CD4-positive, alpha-beta T cell treated with Interleukin-6 for 4 hours (primary cell): ENCODE measurements around the gene GVQW3.
"Not testable (repeated sequence)": the region's sequence is repeated elsewhere in the genome, so short reads cannot be mapped to it uniquely, and the experiment has no call there.

Experiments used
- DNase-seq: peaks from one replicate; pipeline ENCODE4 v3.0.0-alpha.2; 2020; ENCODE audit warnings: mixed read lengths

GVQW3 gene

DNA sequence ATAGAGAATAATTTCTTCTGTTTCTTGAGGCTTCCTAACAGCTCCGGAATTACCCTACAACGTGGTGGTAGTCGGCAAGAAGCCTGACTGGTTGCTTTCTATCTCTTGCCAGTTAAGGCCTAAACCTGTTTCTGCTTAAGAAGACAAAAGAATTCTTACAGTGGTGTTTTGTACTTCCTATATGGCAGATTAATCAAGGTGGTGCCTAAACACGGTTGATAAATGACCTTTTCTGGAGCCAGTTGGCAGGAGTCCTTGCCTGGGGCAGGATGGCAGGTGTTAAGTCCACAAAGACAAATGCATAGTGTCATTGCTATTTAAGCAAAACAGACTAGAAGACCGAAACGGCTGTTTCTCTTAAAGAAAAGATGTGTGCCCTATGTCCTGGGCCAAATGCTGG lies 9.9 kb downstream of the GVQW3 start:
- no peak for DNase-seq

DNA sequence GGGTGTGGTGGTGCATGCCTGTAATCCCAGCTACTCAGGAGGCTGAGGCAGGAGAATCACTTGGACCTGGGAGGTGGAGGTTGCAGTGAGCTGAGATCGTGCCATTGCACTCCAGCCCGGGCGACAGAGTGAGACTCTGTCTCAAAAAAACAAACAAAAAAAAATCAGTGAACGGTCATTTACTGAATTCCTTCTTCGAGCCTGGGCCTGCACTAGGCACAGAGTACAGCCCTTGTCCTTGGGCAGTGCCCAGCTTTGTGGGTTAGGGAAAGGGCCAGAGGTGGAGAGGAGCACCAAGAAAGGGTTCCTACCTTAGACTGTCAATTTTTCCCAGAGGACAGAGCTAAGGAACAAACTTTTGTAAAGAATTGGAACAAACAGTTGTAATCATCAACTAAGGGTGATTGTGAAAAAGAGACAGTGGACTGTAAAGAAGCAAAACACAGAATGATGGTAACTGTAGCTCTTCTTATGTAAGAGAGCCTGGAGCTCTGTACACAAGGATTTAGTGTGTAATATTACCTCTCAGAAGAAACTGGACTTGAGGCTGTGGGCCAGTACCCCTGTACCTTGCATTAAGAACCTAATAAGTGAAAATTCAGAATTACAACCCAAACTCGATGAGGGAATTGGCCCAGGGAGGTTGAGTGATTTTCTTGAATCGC lies 10.8 kb downstream of the GVQW3 start:
- DNase-seq: no peak

DNA sequence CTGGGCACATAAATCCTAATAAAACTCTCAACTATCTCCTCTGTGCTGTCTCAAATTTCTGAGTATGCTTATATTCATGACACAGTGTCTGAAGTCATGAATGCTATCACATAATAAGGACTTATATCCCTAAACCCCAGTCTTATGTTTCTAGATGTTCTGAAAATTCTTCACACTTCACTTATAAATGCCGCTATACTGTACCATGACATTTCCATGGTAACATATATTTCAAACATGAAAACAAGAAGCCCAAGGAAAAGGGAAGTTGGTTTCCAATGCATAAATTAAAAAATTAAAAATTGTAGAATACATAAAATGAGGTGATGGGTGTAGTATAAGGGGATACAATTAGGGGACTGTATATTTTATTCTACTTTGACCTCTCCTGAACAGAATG lies 11.7 kb downstream of the GVQW3 start:
- DNase-seq: no peak

DNA sequence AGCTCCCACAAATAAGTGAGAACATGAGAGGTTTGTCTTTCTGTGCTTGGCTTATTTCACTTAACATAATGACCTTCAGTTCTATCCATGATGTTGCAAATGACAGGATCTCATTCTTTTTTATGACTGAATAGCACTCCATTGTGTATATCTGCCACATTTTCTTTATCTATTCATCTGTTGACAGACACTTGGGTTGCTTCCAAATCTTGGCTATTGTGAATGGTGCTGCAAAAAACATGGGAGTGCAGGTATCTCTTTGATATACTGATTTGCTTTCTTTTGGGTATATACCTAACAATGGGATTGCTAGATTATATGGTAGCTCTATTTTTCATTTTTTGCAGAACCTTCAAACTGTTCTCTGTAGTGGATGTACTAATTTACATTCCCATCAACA lies 13.3 kb downstream of the GVQW3 start:
- DNase-seq: no peak

- DNase-seq: no peak
Measured at GRCh38 chr11:76395296-76395695, 14.2 kb downstream of the GVQW3 start.

GRCh38 chr11:76397383-76397782 lies 16.3 kb downstream of the GVQW3 start:
- no peak for DNase-seq

DNA sequence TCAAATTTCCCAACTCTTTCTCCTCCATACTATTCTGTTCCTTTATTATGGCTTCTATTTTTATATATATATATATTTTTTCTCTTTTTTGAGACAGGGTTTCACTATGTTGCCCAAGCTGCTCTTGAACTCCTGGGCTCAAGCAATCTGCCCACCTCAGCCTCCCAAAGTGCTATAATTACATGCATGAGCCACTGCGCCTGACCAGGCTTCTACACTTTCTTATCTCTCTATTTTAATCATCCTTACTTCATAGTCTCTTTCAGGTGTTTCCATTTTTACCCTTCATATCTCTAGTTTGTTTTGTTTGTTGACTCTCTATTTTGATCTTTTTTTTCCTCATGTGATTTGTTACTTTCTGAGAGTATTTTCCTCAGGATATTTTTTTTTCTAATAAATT lies 19.8 kb downstream of the GVQW3 start:
- no peak for DNase-seq

- DNase-seq: not testable (repeated sequence)
Measured at GRCh38 chr11:76401484-76401883, 20.4 kb downstream of the GVQW3 start.

DNA sequence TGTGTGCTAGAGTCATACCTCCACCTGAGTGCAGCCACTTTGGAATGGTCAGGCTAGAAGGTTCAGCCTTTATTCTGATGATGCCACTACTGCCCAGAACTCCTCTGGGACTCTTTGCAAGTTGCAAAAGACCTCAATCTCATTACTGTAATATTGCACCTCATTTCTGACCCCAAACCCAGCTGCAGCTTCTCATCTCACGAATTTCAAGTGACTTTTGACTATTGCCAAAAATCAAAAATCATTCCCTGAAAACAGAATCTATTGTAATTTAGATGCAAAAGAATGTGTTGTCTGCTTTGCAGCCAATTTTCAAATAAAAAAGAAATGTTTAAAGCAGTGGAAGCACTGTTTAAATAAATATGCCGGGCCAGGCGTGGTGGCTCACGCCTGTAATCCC lies 25.2 kb downstream of the GVQW3 start:
- no peak for DNase-seq

DNA sequence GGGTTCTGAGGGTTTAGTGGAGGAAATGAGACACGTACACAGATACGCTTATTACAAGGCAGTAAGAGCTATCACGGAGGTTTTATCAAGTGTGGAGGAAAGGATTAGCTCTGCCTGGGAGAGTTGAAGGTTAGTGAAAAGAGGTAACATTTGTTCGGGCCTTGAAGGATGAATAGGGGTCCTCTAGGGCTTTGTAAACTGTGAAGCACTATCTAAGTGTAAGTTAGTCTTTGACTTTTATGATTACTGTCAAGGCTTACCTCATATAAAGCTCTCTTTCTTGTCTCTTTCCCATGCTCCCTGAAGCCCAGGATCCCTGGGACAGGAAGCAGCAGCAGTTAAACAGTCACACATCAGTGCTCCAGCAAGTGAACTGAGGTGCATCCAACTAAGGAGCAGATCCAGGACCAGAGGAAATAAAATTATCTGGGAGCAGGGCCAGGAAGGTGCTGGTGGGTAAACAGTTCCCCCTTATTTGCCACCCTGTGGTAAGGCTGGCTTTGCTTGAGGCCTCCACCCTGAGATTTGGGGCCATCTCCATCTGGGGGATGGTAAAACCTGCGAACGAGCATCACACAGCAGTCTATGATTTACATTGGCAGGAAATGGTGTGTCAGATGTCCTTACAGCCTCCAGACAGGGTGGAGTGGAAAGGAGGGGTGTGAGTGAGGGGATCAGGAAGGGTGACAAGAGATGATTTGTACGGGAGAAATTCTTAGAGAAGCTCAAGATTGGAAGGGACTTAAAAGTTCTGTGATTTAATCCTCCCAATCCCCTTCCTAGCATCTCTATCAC lies 27.2 kb downstream of the GVQW3 start:
- DNase-seq: no peak

DNA sequence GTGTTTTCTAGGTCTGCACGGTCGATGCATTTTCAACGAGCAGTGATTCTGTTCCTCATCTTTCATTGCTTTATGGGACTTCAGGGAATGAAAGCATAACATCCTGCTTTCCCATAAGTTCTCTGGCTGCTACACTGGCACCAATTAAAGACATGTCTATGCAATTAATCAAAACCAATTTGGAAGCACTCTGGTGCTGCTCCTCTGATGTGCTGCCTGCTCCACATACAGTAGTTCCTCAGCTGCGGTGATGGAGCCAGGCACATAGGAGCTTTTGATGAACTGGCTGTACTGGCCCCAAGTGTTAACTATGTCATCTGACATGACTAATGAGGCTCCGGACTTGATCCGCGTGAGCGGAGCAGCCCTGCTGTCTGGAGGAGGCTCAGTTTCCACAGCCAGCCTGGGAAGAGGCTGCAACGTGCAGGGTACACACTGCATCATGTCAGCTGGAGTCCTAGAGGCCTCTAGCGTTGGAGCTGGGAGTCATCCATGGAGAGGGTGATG lies 29.8 kb downstream of the GVQW3 start:
- DNase-seq: no peak

- no peak for DNase-seq
Measured at GRCh38 chr11:76415073-76415472, 34.0 kb downstream of the GVQW3 start.

GRCh38 chr11:76419896-76420295 lies 38.8 kb downstream of the GVQW3 start:
- peak; percentile 3 for DNase-seq

DNA sequence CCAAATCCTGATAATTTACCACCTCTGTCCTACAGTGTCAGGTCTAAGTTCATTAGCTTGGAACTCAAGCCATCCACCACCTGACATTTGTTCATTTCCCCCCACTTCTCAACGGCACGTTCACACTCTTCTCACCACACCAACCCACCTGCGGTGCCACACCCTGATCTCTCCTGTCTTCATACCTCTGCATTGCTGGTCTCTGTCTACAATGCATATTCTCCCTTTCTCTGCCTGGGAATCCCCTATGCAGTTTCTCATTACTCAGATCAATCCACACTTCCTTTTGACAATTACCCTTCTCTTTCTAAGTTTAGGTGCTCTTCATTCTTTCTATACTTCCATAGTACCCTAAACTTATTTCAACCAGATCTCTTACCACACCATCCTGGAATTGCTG lies 43.3 kb downstream of the GVQW3 start:
- DNase-seq: no peak

GRCh38 chr11:76424891-76425290 lies 43.8 kb downstream of the GVQW3 start:
- no peak for DNase-seq

- DNase-seq: no peak
Measured at GRCh38 chr11:76426660-76427059, 45.5 kb downstream of the GVQW3 start.

DNA sequence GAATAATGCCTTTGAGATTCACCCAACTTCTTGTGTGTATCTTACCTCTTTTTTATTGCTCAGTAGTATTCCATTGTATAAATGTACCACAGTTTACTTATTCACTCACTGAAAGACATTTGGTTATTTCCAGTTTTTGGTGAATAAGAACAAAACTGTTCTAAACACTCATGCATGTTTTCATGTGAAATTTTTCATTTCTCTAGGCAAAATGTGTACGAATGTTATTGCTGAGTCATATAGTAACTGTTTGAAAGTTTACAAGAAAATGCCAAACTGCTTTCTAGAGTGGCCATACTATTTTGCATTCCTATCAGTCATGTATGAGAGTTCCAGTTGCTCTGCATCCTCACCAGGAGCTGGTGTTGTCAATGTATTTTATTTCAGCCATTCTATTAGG lies 54.9 kb downstream of the GVQW3 start:
- no peak for DNase-seq

DNA sequence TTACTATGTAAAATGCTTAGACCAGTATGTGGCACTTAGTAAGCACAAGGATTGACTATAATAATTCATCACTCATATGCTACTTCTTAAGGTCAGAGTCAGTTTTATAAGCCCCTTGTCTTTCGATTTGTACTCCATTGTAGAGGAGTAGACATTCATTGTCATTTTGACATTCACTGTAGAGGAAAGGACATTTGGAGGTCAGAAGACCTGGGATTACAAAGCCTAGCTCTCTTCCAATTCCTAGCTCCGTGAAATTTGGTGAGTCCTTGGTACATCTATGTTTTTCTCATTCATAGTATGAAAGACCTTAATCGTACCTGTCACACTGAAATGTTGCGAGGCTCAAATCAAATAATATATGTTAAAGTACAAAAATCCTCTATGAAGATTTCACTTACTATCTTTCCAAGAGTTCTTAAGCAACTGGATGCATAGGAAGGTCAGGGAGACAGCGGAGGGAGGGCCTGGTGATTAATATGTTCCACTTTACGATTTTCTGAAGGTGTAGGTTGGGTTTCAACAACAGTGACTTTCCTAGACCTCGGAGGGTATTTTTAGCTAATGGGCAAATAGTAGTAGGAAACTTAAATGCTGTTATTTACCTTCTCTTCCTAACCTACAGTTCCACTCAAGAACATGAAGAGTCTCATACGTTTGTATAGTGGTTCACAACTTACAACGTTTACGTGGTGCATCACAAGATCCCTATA lies 62.3 kb downstream of the GVQW3 start:
- DNase-seq: no peak

DNA sequence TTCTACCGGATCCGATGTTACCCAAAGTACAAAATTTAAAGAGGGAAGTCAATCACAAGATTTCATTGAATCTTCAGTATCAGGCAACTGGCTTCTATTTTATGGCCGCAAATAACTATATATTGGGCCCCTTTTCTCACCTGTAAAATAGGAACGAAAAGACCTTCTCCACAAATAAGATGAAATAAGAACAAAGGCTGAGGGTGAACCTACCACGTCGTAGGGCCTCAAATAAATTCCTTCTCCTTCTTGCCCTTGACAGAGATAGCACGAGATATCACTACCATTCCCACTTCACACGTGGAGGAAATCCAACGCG lies 62.9 kb downstream of the GVQW3 start:
- no peak for DNase-seq

GRCh38 chr11:76444384-76445120 lies 63.4 kb downstream of the GVQW3 start, which contains the start of gene EMSY:
Gene EMSY, plus strand, starts transcription at chr11:76445018. Its CDS starts 1,921 bp downstream, at chr11:76446939.
- peak; percentile 91 for DNase-seq

- DNase-seq: peak; percentile 40
Measured at GRCh38 chr11:76445121-76446084, 64.3 kb downstream of the GVQW3 start.

GRCh38 chr11:76448506-76448905 lies 67.4 kb downstream of the GVQW3 start:
- no peak for DNase-seq
